ENCODE data around the gene KHK. TPM values are rescaled to one million over a fixed set of nuclear protein-coding genes. Genes with fewer than 3 reads are reported as not detected.

The KHK gene
- total and polyA plus RNA-seq, 9 donors: 1.3 to 10.7 (median 5.2) TPM

- no peaks in the 10 kb centered on the region for H3K9me3 ChIP-seq
- 74 to 78% (median 77%) methylated on average over 3 of the region's 3 CpGs for WGBS, 3 donors
- TF ChIP-seq POLR2A (IDR thresholded peaks at IDR 0.05): no peak
- no peak for TF ChIP-seq EP300 (IDR thresholded peaks at IDR 0.05)
- TF ChIP-seq CTCF (IDR thresholded peaks at IDR 0.05): no peak
- no peaks in the 10 kb centered on the region for H3K36me3 ChIP-seq
- DNase-seq: no peak
- H3K27me3 ChIP-seq: no peaks in the 10 kb centered on the region
- no peak overlapping the region for H3K27ac ChIP-seq
- intact Hi-C loops (cut with DNase I): no loop called here
- H3K4me1 ChIP-seq (ENCODE audit: insufficient read depth): peaks cover 2% of the 10 kb centered on the region
- H3K4me3 ChIP-seq: no peak overlapping the region
These were observed 21.4 kb upstream of the KHK start for GRCh38 chr2:27065128-27065527.

- TF ChIP-seq CTCF (IDR thresholded peaks at IDR 0.05) (no peak), POLR2A (IDR thresholded peaks at IDR 0.05) (no peak), EP300 (IDR thresholded peaks at IDR 0.05) (no peak)
- no peaks in the 10 kb centered on the region for H3K9me3 ChIP-seq
- H3K27ac ChIP-seq: no peak overlapping the region
- WGBS, 3 donors: 84 to 88% (median 86%) methylated on average over 5 of the region's 5 CpGs
- H3K27me3 ChIP-seq: no peaks in the 10 kb centered on the region
- intact Hi-C loops (cut with DNase I): no loop called here
- H3K4me3 ChIP-seq: no peak overlapping the region
- DNase-seq: peak in 2 of 5 donors; percentile 8 to 25
- H3K36me3 ChIP-seq: no peaks in the 10 kb centered on the region
- H3K4me1 ChIP-seq (ENCODE audit: insufficient read depth): peaks cover 4% of the 10 kb centered on the region
These were observed 19.2 kb upstream of the KHK start for GRCh38 chr2:27067385-27067784.

GRCh38 chr2:27069436-27069835 lies 17.1 kb upstream of the KHK start:
- WGBS, 3 donors: 86 to 92% (median 88%) methylated on average over 6 of the region's 6 CpGs
- peak in 2 of 5 donors; percentile 21 to 35 for DNase-seq
- peaks cover 7% of the 10 kb centered on the region for H3K4me1 ChIP-seq (ENCODE audit: insufficient read depth)
- TF ChIP-seq POLR2A (IDR thresholded peaks at IDR 0.05) (no peak), CTCF (IDR thresholded peaks at IDR 0.05) (no peak)
- no peaks in the 10 kb centered on the region for H3K36me3 ChIP-seq
- H3K27ac ChIP-seq: no peak overlapping the region
- no peak overlapping the region for H3K4me3 ChIP-seq
- no peaks in the 10 kb centered on the region for H3K9me3 ChIP-seq
- H3K27me3 ChIP-seq: no peaks in the 10 kb centered on the region
- intact Hi-C loops (cut with DNase I): no loop called here

- peak in 2 of 5 donors; percentile 17 to 28 for DNase-seq
- intact Hi-C loops (cut with DNase I): no loop called here
- WGBS, 3 donors: 63 to 76% (median 68%) methylated on average over 8 of the region's 8 CpGs
- no peak overlapping the region for H3K4me3 ChIP-seq
- H3K27ac ChIP-seq: no peak overlapping the region
- no peaks in the 10 kb centered on the region for H3K27me3 ChIP-seq
- H3K36me3 ChIP-seq: no peaks in the 10 kb centered on the region
- H3K4me1 ChIP-seq (ENCODE audit: insufficient read depth): peaks cover 12% of the 10 kb centered on the region
- no peak for TF ChIP-seq CTCF (IDR thresholded peaks at IDR 0.05)
- no peak for TF ChIP-seq EP300 (IDR thresholded peaks at IDR 0.05)
- TF ChIP-seq POLR2A (IDR thresholded peaks at IDR 0.05): no peak
- no peaks in the 10 kb centered on the region for H3K9me3 ChIP-seq
These were observed 16.5 kb upstream of the KHK start for GRCh38 chr2:27069961-27070618.
